HG03103 (cell line): ENCODE measurements around the gene MFF.
A peak's percentile ranks its signal among the peaks of the same experiment; 100 is the strongest.
"Not testable (repeated sequence)": the region's sequence is repeated elsewhere in the genome, so short reads cannot be mapped to it uniquely, and the experiment has no call there.

Experiments used
- ATAC-seq: cut with Tn5 transposase; IDR thresholded peaks from one replicate; pipeline ENCODE4 v1.9.1; 2021; ENCODE audit warnings: low read depth; ENCODE audit not compliant: unreplicated experiment

Gene MFF

DNA sequence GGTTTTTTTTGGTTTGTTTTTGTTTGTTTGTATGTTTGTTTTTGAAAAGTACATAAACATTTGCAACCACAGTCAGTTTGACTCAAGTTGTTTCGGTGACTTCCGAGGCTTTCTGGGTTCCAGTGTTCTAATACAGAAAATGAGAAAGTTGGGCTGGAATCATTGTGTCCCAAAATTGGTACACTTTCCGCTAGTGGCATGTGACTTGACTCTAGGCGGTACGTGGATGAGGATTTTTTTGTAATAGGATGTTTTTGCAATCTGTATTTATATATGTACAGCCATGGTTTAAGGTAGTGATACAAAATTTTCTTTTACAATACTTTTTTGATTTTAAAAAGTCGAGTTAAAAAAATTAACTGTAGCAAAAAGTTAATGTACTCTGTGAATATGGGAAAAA, 1.7 kb downstream of the MFF start:
- no peak for ATAC-seq

GRCh38 chr2:227335713-227336112, 10.7 kb downstream of the MFF start:
- no peak for ATAC-seq

DNA sequence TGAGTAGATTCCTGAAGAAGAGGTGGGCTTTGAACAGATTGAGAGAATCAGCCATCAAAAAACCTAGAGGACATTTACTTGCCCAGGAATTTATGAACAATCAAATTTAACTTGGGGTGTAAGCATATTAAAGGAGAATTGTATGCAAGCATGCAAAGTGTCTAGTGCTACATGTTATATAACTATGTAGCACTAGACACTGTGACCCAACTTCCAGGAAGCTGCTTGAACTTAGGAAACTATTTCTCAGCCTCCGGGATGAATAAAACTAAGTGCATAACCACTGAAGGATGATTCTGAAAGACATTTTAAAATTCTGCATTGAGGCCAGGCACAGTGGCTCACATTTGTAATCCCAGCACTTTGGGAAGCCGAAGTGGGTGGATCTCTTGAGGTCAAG, 12.4 kb downstream of the MFF start:
- no peak for ATAC-seq

- ATAC-seq = no peak
Measured at GRCh38 chr2:227339098-227339599, 14.1 kb downstream of the MFF start.

GRCh38 chr2:227340106-227340505, 15.1 kb downstream of the MFF start:
- ATAC-seq = no peak

DNA sequence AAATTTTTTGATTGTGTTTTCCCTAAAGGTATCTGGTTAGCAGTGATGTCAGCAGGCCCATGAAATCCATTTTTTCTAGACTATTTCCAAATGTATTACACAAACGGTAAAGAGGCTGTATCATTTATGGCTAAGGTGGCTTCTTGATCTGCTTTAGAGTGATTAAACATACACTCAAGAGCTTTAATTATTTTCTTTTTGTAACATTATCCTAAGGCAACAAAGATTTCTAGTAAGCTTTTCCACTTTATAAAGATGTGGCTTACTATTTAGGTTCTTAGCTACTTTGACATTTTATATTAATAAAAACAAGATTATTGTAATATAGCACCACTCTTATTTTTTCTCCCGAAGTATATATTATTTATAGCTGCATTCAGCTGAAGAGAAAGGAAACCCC, 16.5 kb downstream of the MFF start:
- ATAC-seq = no peak

GRCh38 chr2:227344231-227344630, 19.2 kb downstream of the MFF start:
- no peak for ATAC-seq

GRCh38 chr2:227347117-227347516, 22.1 kb downstream of the MFF start:
- ATAC-seq = no peak

GRCh38 chr2:227348324-227348723, 23.3 kb downstream of the MFF start:
- ATAC-seq = no peak

DNA sequence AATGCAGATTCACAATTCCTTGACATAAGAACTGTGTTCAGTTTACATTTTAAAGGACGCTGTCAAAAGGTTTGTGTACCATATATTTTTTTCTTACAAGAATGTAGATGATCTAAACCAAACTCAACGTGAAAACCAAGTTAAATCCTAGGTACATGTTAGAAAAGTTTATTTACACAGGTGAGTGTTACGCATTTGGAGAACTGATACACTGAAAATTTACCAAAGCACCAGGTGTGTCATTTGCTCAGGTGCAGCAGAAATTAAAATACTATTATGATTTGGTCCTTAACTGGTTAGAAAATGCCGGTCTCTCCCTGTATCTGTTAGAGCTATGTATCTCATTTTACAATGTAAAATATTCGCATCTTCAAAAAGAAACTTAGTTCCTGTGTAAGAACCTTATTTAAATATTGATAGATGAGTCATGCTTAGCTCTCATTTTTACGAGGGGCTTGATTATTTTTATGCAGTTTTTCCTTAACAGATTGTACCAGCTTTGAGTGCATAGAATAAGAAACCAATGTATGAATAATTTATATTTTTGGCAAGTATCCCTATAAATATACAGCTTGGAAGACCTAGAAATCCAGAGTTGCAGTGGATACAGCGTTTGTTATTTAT, 25.1 kb downstream of the MFF start:
- no peak for ATAC-seq

- peak; percentile 47 for ATAC-seq
Measured at GRCh38 chr2:227351639-227352038, 26.6 kb downstream of the MFF start.

GRCh38 chr2:227360351-227360750, 35.3 kb downstream of the MFF start:
- no peak for ATAC-seq

DNA sequence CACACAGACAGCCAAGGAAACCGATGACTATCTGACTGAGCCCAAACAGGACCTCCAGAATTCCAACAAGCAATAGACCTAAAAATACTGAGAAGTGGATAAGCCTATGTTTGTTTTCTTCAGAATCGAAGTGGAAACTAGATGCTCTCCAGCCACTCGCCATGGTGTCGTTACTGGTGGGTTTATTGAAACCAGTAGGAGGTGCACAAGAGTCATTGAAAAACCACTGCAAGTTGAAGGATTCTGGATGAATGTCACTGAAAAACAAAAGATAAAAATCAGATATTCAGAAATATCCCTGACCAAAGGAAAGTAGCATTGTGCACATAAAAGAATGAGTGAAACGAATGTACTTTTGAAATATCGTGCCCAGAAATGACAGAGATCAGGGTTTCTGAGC, 38.7 kb downstream of the MFF start:
- ATAC-seq = no peak

GRCh38 chr2:227364585-227365263, 39.7 kb downstream of the MFF start:
- ATAC-seq = not testable (repeated sequence)

GRCh38 chr2:227365833-227366232, 40.8 kb downstream of the MFF start:
- no peak for ATAC-seq

DNA sequence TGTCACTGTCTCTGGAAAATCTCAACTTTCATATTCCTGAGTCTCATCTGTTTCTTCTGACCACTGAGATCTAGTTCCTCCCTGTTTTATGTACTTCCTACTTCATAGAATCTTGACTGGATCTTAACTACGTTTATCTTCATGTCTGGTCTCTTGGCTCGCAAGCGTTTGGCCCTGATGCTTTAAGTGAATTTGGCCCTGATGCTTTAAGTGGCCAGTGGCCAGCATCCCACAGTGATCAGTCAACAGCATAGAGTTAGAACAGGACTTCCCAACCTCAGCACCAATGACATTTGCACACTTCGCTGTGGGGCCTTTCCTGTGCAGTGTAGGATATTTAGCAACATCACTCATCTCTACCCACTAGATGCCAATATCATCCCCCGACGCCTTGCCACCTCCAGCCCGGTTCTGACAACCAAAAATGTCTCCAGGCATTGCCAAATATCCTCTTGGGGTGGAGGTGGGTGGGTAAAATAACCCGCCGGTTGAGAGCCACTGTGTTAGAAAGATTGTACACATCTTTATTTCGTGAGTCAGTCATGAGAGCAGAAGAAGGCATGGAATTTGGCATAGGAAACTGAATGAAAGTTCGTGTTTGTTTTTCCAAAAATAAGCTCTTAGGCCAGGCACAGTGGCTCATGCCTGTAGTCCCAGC, 41.8 kb downstream of the MFF start:
- ATAC-seq = no peak

- ATAC-seq = no peak
Measured at GRCh38 chr2:227367427-227367795, 42.4 kb downstream of the MFF start.

GRCh38 chr2:227368574-227368973, 43.5 kb downstream of the MFF start:
- ATAC-seq = no peak

DNA sequence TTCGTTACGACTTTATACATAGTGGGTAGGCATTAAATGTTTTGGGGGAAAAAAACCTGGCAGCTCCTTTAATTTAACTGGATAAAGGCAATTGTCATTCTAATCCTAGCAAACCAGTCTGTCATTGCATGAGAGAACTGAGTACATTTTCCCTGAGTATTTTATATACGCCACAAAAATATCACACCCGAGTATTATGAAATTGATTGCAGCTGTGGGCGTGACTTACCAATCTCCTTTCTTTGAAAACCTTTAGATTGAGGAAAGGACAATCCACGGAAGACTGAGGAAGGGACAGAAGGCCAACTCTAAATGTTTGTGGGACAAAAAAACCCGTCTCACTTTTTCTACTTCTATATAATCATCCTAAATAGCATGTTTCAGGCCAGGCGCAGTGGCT, 45.0 kb downstream of the MFF start:
- ATAC-seq = no peak

DNA sequence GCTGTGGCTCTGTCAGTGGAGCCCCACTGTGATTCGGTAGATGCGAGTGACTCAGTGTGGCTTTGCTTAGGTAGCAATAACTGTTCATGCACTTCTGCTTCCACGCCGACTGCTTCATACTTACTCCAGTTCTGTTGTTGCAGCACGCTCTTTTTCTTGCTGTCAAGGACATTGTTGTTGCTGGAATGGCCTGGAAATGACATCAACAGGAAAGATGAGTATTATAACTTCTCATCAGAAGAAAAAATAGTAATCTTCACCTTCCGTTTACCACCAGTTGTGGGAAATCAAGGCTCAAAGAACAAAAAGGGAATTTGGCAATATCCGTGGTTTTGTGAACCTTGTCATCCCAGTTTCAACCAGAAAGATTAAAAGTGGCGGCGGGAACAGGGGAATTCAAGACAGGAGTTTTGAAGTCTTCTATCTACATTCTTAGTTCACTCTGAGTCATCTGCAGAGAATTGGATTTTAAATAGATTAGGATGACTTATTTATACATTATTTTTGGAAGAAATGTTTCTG, 45.8 kb downstream of the MFF start:
- ATAC-seq = no peak

- no peak for ATAC-seq
Measured at GRCh38 chr2:227373389-227373788, 48.3 kb downstream of the MFF start.

DNA sequence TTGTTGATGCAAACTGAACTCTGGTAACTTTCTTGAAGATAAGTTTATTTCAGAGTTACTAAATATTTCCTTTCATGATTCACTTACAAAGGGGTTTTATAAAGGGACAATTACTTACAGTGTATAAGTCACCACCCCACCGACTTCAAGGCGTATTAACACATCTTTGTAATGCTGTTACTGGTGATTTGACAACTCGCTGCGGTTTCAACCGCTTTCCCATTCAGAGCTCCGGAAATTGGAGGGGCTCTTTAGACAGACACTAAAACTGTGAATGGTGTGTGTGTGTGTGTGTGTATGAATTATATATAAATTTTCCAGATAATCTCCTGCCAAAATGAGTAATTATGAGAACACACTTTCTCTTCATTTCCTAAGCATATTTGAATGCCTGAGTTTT, 49.1 kb downstream of the MFF start:
- ATAC-seq = no peak
